GM21737 (cell line): ENCODE results near the gene GJC1.

ENCODE experiments used
- ATAC-seq: cut with Tn5 transposase; IDR thresholded peaks from one replicate; pipeline ENCODE4 v1.9.1; 2021; ENCODE audit warnings: mild to moderate bottlenecking, moderate library complexity; ENCODE audit not compliant: unreplicated experiment

Gene GJC1

GRCh38 chr17:44804302-44805089 is 25.6 kb downstream of the GJC1 start:
- ATAC-seq, result no peak

- ATAC-seq, result no peak
These were observed 28.2 kb downstream of the GJC1 start for GRCh38 chr17:44801880-44802279.

GRCh38 chr17:44798356-44798755 is 31.7 kb downstream of the GJC1 start:
- ATAC-seq, result no peak

- no peak for ATAC-seq
These were observed 32.3 kb downstream of the GJC1 start for GRCh38 chr17:44797802-44798201.

GRCh38 chr17:44796731-44797130 is 33.4 kb downstream of the GJC1 start:
- ATAC-seq, result no peak

GRCh38 chr17:44795928-44796327 is 34.2 kb downstream of the GJC1 start:
- ATAC-seq, result no peak

GRCh38 chr17:44795421-44795820 is 34.7 kb downstream of the GJC1 start:
- no peak for ATAC-seq

GRCh38 chr17:44794851-44795413 is 35.2 kb downstream of the GJC1 start:
- no peak for ATAC-seq

GRCh38 chr17:44793885-44794842 is 35.9 kb downstream of the GJC1 start:
- no peak for ATAC-seq

GRCh38 chr17:44792276-44792675 is 37.8 kb downstream of the GJC1 start:
- no peak for ATAC-seq

GRCh38 chr17:44788139-44788538 is 41.9 kb downstream of the GJC1 start:
- ATAC-seq, result no peak

GRCh38 chr17:44787271-44787940 is 42.7 kb downstream of the GJC1 start:
- no peak for ATAC-seq

- no peak for ATAC-seq
These were observed 43.5 kb downstream of the GJC1 start for GRCh38 chr17:44786551-44787081.

GRCh38 chr17:44785921-44786320 is 44.2 kb downstream of the GJC1 start:
- ATAC-seq, result no peak

- no peak for ATAC-seq
These were observed 47.7 kb downstream of the GJC1 start for GRCh38 chr17:44782326-44782850.

GRCh38 chr17:44781551-44782325 is 48.3 kb downstream of the GJC1 start:
- no peak for ATAC-seq

GRCh38 chr17:44780845-44781480 is 49.1 kb downstream of the GJC1 start:
- no peak for ATAC-seq

- no peak for ATAC-seq
These were observed 49.9 kb downstream of the GJC1 start for GRCh38 chr17:44780161-44780560.
